Ishikawa (cell line): ENCODE results near the gene ATP6V1G3.

ENCODE experiments used
- CEBPB ChIP-seq: IDR thresholded peaks from 2 replicates; pipeline ENCODE4 v1.6.1; 2012
- CREB1 ChIP-seq: IDR thresholded peaks from 2 replicates; pipeline ENCODE4 v1.6.1; 2012; ENCODE audit warnings: low read depth
- EGR1 ChIP-seq: IDR thresholded peaks from 2 replicates; pipeline ENCODE4 v1.6.1; 2012
- EP300 ChIP-seq: IDR thresholded peaks from 2 replicates; pipeline ENCODE4 v1.6.1; 2012; ENCODE audit warnings: borderline replicate concordance
- FOXM1 ChIP-seq: IDR thresholded peaks from 2 replicates; pipeline ENCODE4 v1.6.1; 2012; ENCODE audit warnings: low read depth, borderline replicate concordance
- MAX ChIP-seq: IDR thresholded peaks from 2 replicates; pipeline ENCODE4 v1.6.1; 2012
- NFIC ChIP-seq: IDR thresholded peaks from 2 replicates; pipeline ENCODE4 v1.6.1; 2012
- RAD21 ChIP-seq: IDR thresholded peaks from 2 replicates; pipeline ENCODE4 v1.6.1; 2012; ENCODE audit warnings: low read depth
- REST ChIP-seq: IDR thresholded peaks from 2 replicates; pipeline ENCODE4 v1.6.1; 2012; ENCODE audit warnings: low read depth, mild to moderate bottlenecking
- TAF1 ChIP-seq: IDR thresholded peaks from 2 replicates; pipeline ENCODE4 v1.6.1; 2012; ENCODE audit warnings: low read depth, mild to moderate bottlenecking
- TCF12 ChIP-seq: IDR thresholded peaks from 2 replicates; pipeline ENCODE4 v1.6.1; 2012; ENCODE audit warnings: low read depth
- TEAD4 ChIP-seq: IDR thresholded peaks from 2 replicates; pipeline ENCODE4 v1.6.1; 2012
- USF1 ChIP-seq: IDR thresholded peaks from 2 replicates; pipeline ENCODE4 v1.6.1; 2012
- YY1 ChIP-seq: IDR thresholded peaks from 2 replicates; pipeline ENCODE4 v1.6.1; 2012; ENCODE audit warnings: low read depth
- ZBTB7A ChIP-seq: IDR thresholded peaks from 2 replicates; pipeline ENCODE4 v1.6.1; 2012; ENCODE audit warnings: low read depth

ATP6V1G3 gene

GRCh38 chr1:198540580-198540979, at the start of gene ATP6V1G3:
Gene ATP6V1G3, minus strand, starts transcription at chr1:198540680. Its CDS starts 30 bp downstream, at chr1:198540650.
- TF ChIP-seq MAX (no peak), TCF12 (no peak), TEAD4 (no peak), FOXM1 (no peak), EGR1 (no peak), EP300 (no peak), USF1 (no peak), TAF1 (no peak), NFIC (no peak), CEBPB (no peak), ZBTB7A (no peak), YY1 (no peak), REST (no peak), CREB1 (no peak), RAD21 (no peak)

- TF ChIP-seq MAX (no peak), CEBPB (no peak), TEAD4 (no peak), YY1 (no peak), NFIC (no peak), CREB1 (no peak), USF1 (no peak), ZBTB7A (no peak), RAD21 (no peak)
Observed at GRCh38 chr1:198588845-198589244, 48.4 kb upstream of the ATP6V1G3 start.

GRCh38 chr1:198584163-198584562, 43.7 kb upstream of the ATP6V1G3 start:
- TF ChIP-seq EP300: no peak
- TF ChIP-seq ZBTB7A: no peak
- TF ChIP-seq TEAD4: no peak
- TF ChIP-seq REST: no peak
- no peak for TF ChIP-seq TCF12
- TF ChIP-seq TAF1: no peak
- no peak for TF ChIP-seq EGR1
- TF ChIP-seq YY1: no peak
- TF ChIP-seq CREB1: no peak
- no peak for TF ChIP-seq RAD21
- no peak for TF ChIP-seq CEBPB
- TF ChIP-seq FOXM1: no peak
- no peak for TF ChIP-seq USF1

GRCh38 chr1:198577444-198577843, 37.0 kb upstream of the ATP6V1G3 start:
- no peak for TF ChIP-seq TEAD4
- no peak for TF ChIP-seq MAX
- TF ChIP-seq EGR1: no peak
- no peak for TF ChIP-seq FOXM1
- no peak for TF ChIP-seq YY1
- no peak for TF ChIP-seq USF1
- TF ChIP-seq TAF1: no peak
- no peak for TF ChIP-seq CREB1

- no peak for TF ChIP-seq TEAD4
- TF ChIP-seq TAF1: no peak
- no peak for TF ChIP-seq USF1
- no peak for TF ChIP-seq REST
- TF ChIP-seq FOXM1: no peak
- no peak for TF ChIP-seq CREB1
- TF ChIP-seq TCF12: no peak
- TF ChIP-seq NFIC: no peak
- TF ChIP-seq ZBTB7A: no peak
- TF ChIP-seq RAD21: no peak
- TF ChIP-seq EGR1: no peak
- TF ChIP-seq EP300: no peak
- TF ChIP-seq MAX: no peak
- TF ChIP-seq YY1: no peak
- TF ChIP-seq CEBPB: no peak
Observed at GRCh38 chr1:198575798-198576641, 35.5 kb upstream of the ATP6V1G3 start.
